Measurements from ENCODE around the gene NSD2.
"Not testable (repeated sequence)": the region's sequence is repeated elsewhere in the genome, so short reads cannot be mapped to it uniquely, and the experiment has no call there.

NSD2 gene

GRCh38 chr4:2025817-2026216, 154.6 kb downstream of the NSD2 start:
- Histone ChIP-seq H3K27me3 (ENCODE audit: control insufficient read depth, insufficient read depth, low read length) (no peaks in the 10 kb centered on the region), H3K4me1 (no peaks in the 10 kb centered on the region), H3K79me2 (no peaks in the 10 kb centered on the region), H3K36me3 (ENCODE audit: control insufficient read depth, insufficient read depth, low read length) (no peaks in the 10 kb centered on the region), H3K27ac (no peak overlapping the region), H3K9ac (no peak overlapping the region), H3K4me3 (ENCODE audit: low read depth, low read length) (no peak overlapping the region), H3K4me2 (ENCODE audit: low read length) (no peak overlapping the region), H3K9me3 (ENCODE audit: control insufficient read depth, low read length) (no peaks in the 10 kb centered on the region), H2AFZ (no peak overlapping the region)
- no peak for TF ChIP-seq CTCF (IDR thresholded peaks at IDR 0.05)

GRCh38 chr4:2027120-2027519, 155.9 kb downstream of the NSD2 start:
- H3K4me1 ChIP-seq; H2AFZ ChIP-seq; H3K36me3 ChIP-seq (ENCODE audit: control insufficient read depth, insufficient read depth, low read length); H3K79me2 ChIP-seq; H3K9me3 ChIP-seq (ENCODE audit: control insufficient read depth, low read length); H3K9ac ChIP-seq; H3K4me2 ChIP-seq (ENCODE audit: low read length); H3K27me3 ChIP-seq (ENCODE audit: control insufficient read depth, insufficient read depth, low read length); H3K4me3 ChIP-seq (ENCODE audit: low read depth, low read length); H3K27ac ChIP-seq: not testable (repeated sequence)

GRCh38 chr4:2031161-2031560, 160.0 kb downstream of the NSD2 start:
- H3K79me2 ChIP-seq; H3K9me3 ChIP-seq (ENCODE audit: control insufficient read depth, low read length); H3K4me3 ChIP-seq (ENCODE audit: low read depth, low read length); H3K27me3 ChIP-seq (ENCODE audit: control insufficient read depth, insufficient read depth, low read length); H3K27ac ChIP-seq; H2AFZ ChIP-seq; H3K4me1 ChIP-seq; H3K9ac ChIP-seq; H3K36me3 ChIP-seq (ENCODE audit: control insufficient read depth, insufficient read depth, low read length); H3K4me2 ChIP-seq (ENCODE audit: low read length): not testable (repeated sequence)

Data from parathyroid adenoma (tissue), 2 donors.